SK-N-SH (cell line): ENCODE results near the gene KLHDC8B.

ENCODE experiments used
- GABPA ChIP-seq: IDR thresholded peaks from 2 replicates; pipeline ENCODE4 v1.4.0; 2012; ENCODE audit warnings: low read depth, mild to moderate bottlenecking
- NRF1 ChIP-seq: IDR thresholded peaks from 2 replicates; pipeline ENCODE4 v1.6.1; 2012; ENCODE audit warnings: low read depth, mild to moderate bottlenecking, low read length
- REST ChIP-seq: IDR thresholded peaks from 2 replicates; pipeline ENCODE4 v1.6.1; 2012; ENCODE audit warnings: mild to moderate bottlenecking, low read depth, low read length, moderate library complexity
- SIN3A ChIP-seq: IDR thresholded peaks from 2 replicates; pipeline ENCODE4 v1.6.1; 2012; ENCODE audit warnings: low read depth, mild to moderate bottlenecking, low read length, moderate library complexity, borderline replicate concordance
- TAF1 ChIP-seq: IDR thresholded peaks from 2 replicates; pipeline ENCODE4 v1.6.1; 2012; ENCODE audit warnings: low read depth, mild to moderate bottlenecking, low read length, moderate library complexity, borderline replicate concordance
- TEAD4 ChIP-seq: IDR thresholded peaks from 2 replicates; pipeline ENCODE4 v1.4.0; 2012; ENCODE audit warnings: mild to moderate bottlenecking, borderline replicate concordance; ENCODE audit not compliant: insufficient read depth
- ZBTB33 ChIP-seq: IDR thresholded peaks from 2 replicates; pipeline ENCODE4 v1.4.0; 2012; ENCODE audit warnings: low read depth, borderline replicate concordance
- TF ChIP-seq, protein P1 (sequence below): fragments of 200-600 bp; sonication (generic); IDR thresholded peaks from 2 replicates; pipeline ENCODE4 v1.6.1; 2017; ENCODE audit warnings: antibody characterized with exemption, mild to moderate bottlenecking, moderate library complexity

DNA sequence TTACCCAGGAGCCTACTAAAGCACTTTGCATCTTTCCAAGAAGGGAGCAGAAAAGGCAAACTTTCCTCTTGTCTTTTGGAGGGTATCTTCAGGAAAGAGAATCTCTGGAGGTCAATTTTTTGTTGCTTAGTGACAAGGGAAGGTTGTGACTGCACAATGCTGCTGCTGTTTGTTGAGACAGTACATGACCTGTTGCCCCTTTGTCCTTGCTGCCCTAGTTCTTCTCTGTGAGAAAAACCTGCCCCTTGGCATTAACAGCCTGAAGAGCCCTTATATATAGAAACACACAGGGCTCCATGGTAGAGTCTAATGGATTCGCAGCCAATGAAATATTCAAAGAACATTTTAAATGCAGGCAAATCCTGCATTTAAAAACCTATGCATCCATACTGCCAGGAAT lies 20.3 kb downstream of the KLHDC8B start:
- TF ChIP-seq, protein P1, sequence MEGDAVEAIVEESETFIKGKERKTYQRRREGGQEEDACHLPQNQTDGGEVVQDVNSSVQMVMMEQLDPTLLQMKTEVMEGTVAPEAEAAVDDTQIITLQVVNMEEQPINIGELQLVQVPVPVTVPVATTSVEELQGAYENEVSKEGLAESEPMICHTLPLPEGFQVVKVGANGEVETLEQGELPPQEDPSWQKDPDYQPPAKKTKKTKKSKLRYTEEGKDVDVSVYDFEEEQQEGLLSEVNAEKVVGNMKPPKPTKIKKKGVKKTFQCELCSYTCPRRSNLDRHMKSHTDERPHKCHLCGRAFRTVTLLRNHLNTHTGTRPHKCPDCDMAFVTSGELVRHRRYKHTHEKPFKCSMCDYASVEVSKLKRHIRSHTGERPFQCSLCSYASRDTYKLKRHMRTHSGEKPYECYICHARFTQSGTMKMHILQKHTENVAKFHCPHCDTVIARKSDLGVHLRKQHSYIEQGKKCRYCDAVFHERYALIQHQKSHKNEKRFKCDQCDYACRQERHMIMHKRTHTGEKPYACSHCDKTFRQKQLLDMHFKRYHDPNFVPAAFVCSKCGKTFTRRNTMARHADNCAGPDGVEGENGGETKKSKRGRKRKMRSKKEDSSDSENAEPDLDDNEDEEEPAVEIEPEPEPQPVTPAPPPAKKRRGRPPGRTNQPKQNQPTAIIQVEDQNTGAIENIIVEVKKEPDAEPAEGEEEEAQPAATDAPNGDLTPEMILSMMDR = no peak
- TF ChIP-seq ZBTB33 (no peak), TAF1 (no peak), NRF1 (no peak), SIN3A (no peak), TEAD4 (no peak), GABPA (no peak), REST (no peak)
